H1 (cell line): ENCODE data around the gene AIM2. TPM values are rescaled to one million over a fixed set of nuclear protein-coding genes. Genes with fewer than 3 reads are reported as not detected.

Experiments used
- KDM1A ChIP-seq: fragments of 200-600, 300-600 bp; sonication (generic); IDR thresholded peaks from 2 replicates; pipeline ENCODE4 v1.7.1; 2016; ENCODE audit warnings: mild to moderate bottlenecking, low read length, borderline replicate concordance
- TCF12 ChIP-seq: IDR thresholded peaks from 2 replicates; pipeline ENCODE4 v1.6.1; 2011; ENCODE audit warnings: low read depth, mild to moderate bottlenecking, low read length
- polyA plus RNA-seq, 7 experiments: library from polyadenylated mRNA; depleted of rRNA in 3 of 7; stranded (reverse) in 5 of 7; unstranded in 2 of 7; fragments of >200 nt in 5 of 7; fragments of 200-250 nt in 2 of 7; gene quantifications; 1 replicate in 5 of 7; 2 replicates in 1 of 7; 4 replicates in 1 of 7; pipeline versions ENCODE4 v1.2.1 to v1.2.3, GENCODE V29; 2011 to 2013; ENCODE audit warnings: missing spikeins in 2 of 7, mixed read lengths in 2 of 7
- total RNA-seq: library from RNA; stranded (reverse); fragmentation: NEBNext Ultra II Directional; extraction: Animal tissue kit (Norgen Biotek cat#: 25700); gene quantifications from 2 replicates; pipeline ENCODE4 v1.2.1, GENCODE V29; 2021

Gene AIM2
- total and polyA plus RNA-seq, 2 of the 8 experiments (the other 6 are each of a cell fraction or from before 2014, with no cell fraction given): 0.21 to 2.1 TPM

GRCh38 chr1:159100589-159100988 is 24.0 kb upstream of the AIM2 start (continued):
- TF ChIP-seq KDM1A (no peak), TCF12 (no peak)
